Fibroblast of lung (primary cell): Measurements from ENCODE around the gene RMC1. TPM values are rescaled to one million over a fixed set of nuclear protein-coding genes. Genes with fewer than 3 reads are reported as not detected.

Source experiments
- DNase-seq, 2 donors: peaks; one replicate each; pipeline versions ENCODE4 v3.0.0 to v3.0.0-alpha.2; 2010; ENCODE audit warnings: low read depth in 2 of 2
- H2AFZ ChIP-seq: 2 replicates; pipeline ENCODE4 v1.5.1; 2012; ENCODE audit warnings: low read length, control low read depth, inconsistent platforms
- H3K27ac ChIP-seq: 2 replicates; pipeline ENCODE4 v1.5.1; 2011; ENCODE audit warnings: low read length, control low read depth; ENCODE audit not compliant: insufficient read depth
- H3K27me3 ChIP-seq: 2 replicates; pipeline ENCODE4 v1.5.1; 2011; ENCODE audit warnings: mild to moderate bottlenecking, low read length; ENCODE audit not compliant: control insufficient read depth, insufficient read depth
- H3K36me3 ChIP-seq: 2 replicates; pipeline ENCODE4 v1.5.1; 2011; ENCODE audit warnings: low read length; ENCODE audit not compliant: control insufficient read depth, insufficient read depth
- H3K4me1 ChIP-seq: 2 replicates; pipeline ENCODE4 v1.5.1; 2011; ENCODE audit warnings: low read length; ENCODE audit not compliant: control insufficient read depth, insufficient read depth; ENCODE audit errors: extremely low read depth
- H3K4me2 ChIP-seq: 2 replicates; pipeline ENCODE4 v1.5.1; 2011; ENCODE audit warnings: low read length, control low read depth; ENCODE audit not compliant: insufficient read depth; ENCODE audit errors: extremely low read depth
- H3K4me3 ChIP-seq, 4 experiments: fragments of 200-600 bp in 1 of 4; sonication (generic) in 1 of 4; replicated peaks in 1 of 4; 2 replicates each; pipeline ENCODE4 v1.5.1; 2011 to 2016; ENCODE audit warnings: low read length in 4 of 4, low read depth in 3 of 4, mild to moderate bottlenecking in 3 of 4, control low read depth in 2 of 4, inconsistent platforms in 1 of 4, mixed read lengths in 1 of 4; ENCODE audit not compliant: insufficient read depth in 1 of 4; ENCODE audit errors: control extremely low read depth in 1 of 4
- H3K79me2 ChIP-seq: 2 replicates; pipeline ENCODE4 v1.5.1; 2012; ENCODE audit warnings: mild to moderate bottlenecking, low read length, inconsistent platforms; ENCODE audit not compliant: control insufficient read depth, insufficient read depth
- H3K9ac ChIP-seq: 2 replicates; pipeline ENCODE4 v1.5.1; 2011; ENCODE audit warnings: mild to moderate bottlenecking, low read length, control low read depth; ENCODE audit not compliant: insufficient read depth
- H3K9me3 ChIP-seq: 2 replicates; pipeline ENCODE4 v1.5.1; 2012; ENCODE audit warnings: low read depth, low read length; ENCODE audit not compliant: control insufficient read depth, insufficient read depth
- H4K20me1 ChIP-seq: 2 replicates; pipeline ENCODE4 v1.5.1; 2011; ENCODE audit warnings: low read length; ENCODE audit not compliant: control insufficient read depth, insufficient read depth; ENCODE audit errors: extremely low read depth
- CTCF ChIP-seq, 2 donors: IDR thresholded peaks in 1 of 2; conservative IDR thresholded peaks in 1 of 2; 1 replicate in 1 of 2; 2 replicates in 1 of 2; pipeline ENCODE4 v1.5.1; 2011 to 2012; ENCODE audit warnings: low read length in 2 of 2, control low read depth in 1 of 2, inconsistent platforms in 1 of 2, low read depth in 1 of 2, mild to moderate bottlenecking in 1 of 2
- EZH2 ChIP-seq: IDR thresholded peaks from 2 replicates; pipeline ENCODE4 v1.5.1; 2012; ENCODE audit warnings: low read length, control low read depth, mild to moderate bottlenecking; ENCODE audit errors: missing control alignments
- polyA plus RNA-seq, 2 donors: library from polyadenylated mRNA; depleted of rRNA in 1 of 2; stranded (reverse) in 1 of 2; unstranded in 1 of 2; fragments of >200 nt; gene quantifications; 2 replicates each; pipeline ENCODE4 v1.2.1, GENCODE V29; 2011 to 2012; ENCODE audit warnings: missing spikeins in 1 of 2
- total RNA-seq: library from RNA; depleted of rRNA; stranded (reverse); fragments of >200 nt; gene quantifications from 2 replicates; pipeline ENCODE4 v1.2.1, GENCODE V29; 2014

RMC1 gene
- total and polyA plus RNA-seq, 2 donors (not counting 1 experiment from before 2014, with no cell fraction given): 22.5 to 29.6 TPM

DNA sequence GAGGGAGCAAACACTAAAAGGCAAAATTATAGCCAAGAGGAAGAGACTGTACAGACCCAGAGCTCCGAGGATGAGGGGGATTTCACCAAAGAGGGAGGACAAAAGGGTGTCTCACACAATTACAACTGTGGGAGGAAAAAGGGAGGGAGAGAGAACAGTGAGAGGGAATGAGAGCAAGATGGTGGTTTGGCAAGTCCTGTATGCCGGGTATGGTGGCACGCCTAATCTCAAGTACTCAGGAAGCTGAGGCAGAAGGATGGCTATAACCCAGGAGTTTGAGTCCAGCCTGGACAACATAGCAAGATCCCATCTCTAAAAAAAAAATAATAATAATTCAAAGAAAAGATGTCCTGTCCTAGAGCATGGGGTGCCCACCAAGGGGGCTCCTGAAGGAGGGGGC is 48.7 kb downstream of the RMC1 start:
- Histone ChIP-seq H3K36me3 (peaks cover 6% of the 10 kb centered on the region), H3K27ac (no peak overlapping the region), H3K9ac (no peak overlapping the region), H3K27me3 (no peaks in the 10 kb centered on the region), H2AFZ (no peak overlapping the region), H3K9me3 (no peaks in the 10 kb centered on the region), H3K4me2 (no peak overlapping the region), H4K20me1 (no peaks in the 10 kb centered on the region), H3K4me1 (no peaks in the 10 kb centered on the region), H3K4me3 (no peak overlapping the region), H3K79me2 (no peaks in the 10 kb centered on the region)
- TF ChIP-seq EZH2 (no peak), CTCF (conservative IDR thresholded peaks at IDR 0.05 in 1 of 2, IDR thresholded peaks at IDR 0.05 in 1 of 2; ENCODE audit: low read depth in 1 of 2, low read length in 2 of 2) (no peak)
- no peak for DNase-seq

GRCh38 chr18:23552505-23552904 is 49.2 kb downstream of the RMC1 start:
- H3K36me3 ChIP-seq: peaks cover 4% of the 10 kb centered on the region
- H3K4me2 ChIP-seq: no peak overlapping the region
- no peak for TF ChIP-seq CTCF (conservative IDR thresholded peaks at IDR 0.05 in 1 of 2, IDR thresholded peaks at IDR 0.05 in 1 of 2; ENCODE audit: low read depth in 1 of 2, low read length in 2 of 2)
- no peak for TF ChIP-seq EZH2
- no peak overlapping the region for H3K27ac ChIP-seq
- H4K20me1 ChIP-seq: no peaks in the 10 kb centered on the region
- no peaks in the 10 kb centered on the region for H3K4me1 ChIP-seq
- no peak for DNase-seq
- H3K4me3 ChIP-seq: no peak overlapping the region
- H3K79me2 ChIP-seq: no peaks in the 10 kb centered on the region
- H3K9ac ChIP-seq: no peak overlapping the region
- H3K9me3 ChIP-seq: no peaks in the 10 kb centered on the region
- H2AFZ ChIP-seq: no peak overlapping the region
- no peaks in the 10 kb centered on the region for H3K27me3 ChIP-seq

DNA sequence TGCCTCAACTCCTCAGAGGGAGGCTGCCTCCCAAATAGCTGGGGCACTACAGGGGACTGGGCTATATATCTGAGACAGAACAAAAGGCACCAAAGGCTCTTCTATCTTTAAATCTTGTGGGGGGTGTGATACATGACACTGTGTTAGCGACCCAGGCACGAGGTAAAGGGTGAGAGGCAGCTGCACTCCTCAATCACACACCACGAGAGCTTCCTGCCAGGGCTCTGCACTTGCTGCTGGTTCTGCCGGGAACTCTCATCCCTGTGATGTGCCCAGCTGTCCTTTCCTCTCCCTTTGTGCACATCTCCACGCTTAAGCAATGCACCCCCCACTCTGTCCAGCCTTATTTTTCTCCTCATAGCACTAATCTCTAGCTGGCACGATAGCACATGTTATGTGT is 50.6 kb downstream of the RMC1 start:
- Histone ChIP-seq H2AFZ (no peak overlapping the region), H3K9me3 (no peaks in the 10 kb centered on the region), H3K27me3 (no peaks in the 10 kb centered on the region), H4K20me1 (no peaks in the 10 kb centered on the region), H3K4me1 (no peaks in the 10 kb centered on the region), H3K36me3 (peaks cover 4% of the 10 kb centered on the region), H3K4me3 (no peak overlapping the region), H3K27ac (no peak overlapping the region), H3K79me2 (no peaks in the 10 kb centered on the region), H3K4me2 (no peak overlapping the region), H3K9ac (no peak overlapping the region)
- DNase-seq: no peak
- no peak for TF ChIP-seq EZH2
- no peak for TF ChIP-seq CTCF (conservative IDR thresholded peaks at IDR 0.05 in 1 of 2, IDR thresholded peaks at IDR 0.05 in 1 of 2; ENCODE audit: low read depth in 1 of 2, low read length in 2 of 2)
